ENCODE measurements around the gene HPCA. TPM values are rescaled to one million over a fixed set of nuclear protein-coding genes. Genes with fewer than 3 reads are reported as not detected.

Gene HPCA
- total and polyA plus RNA-seq, 2 of the 4 experiments (the other 2 are of a cell fraction) = 0.22 TPM; not detected in 1

GRCh38 chr1:32928715-32929114, 42.4 kb downstream of the HPCA start:
- Histone ChIP-seq H2AK9ac (replicated peaks; ENCODE audit: low read depth, low read length, poor library complexity) (no peak overlapping the region), H2AK5ac (ENCODE audit: low read depth, low read length) (no peak overlapping the region), H3K4me1 (ENCODE audit: control insufficient read depth, insufficient read depth, low read length) (no peaks in the 10 kb centered on the region), H2AFZ (replicated peaks; ENCODE audit: low read length, poor library complexity) (no peak overlapping the region), H3K9ac (ENCODE audit: low read depth, low read length) (no peak overlapping the region), H4K8ac (ENCODE audit: low read depth in 2 of 2, low read length in 2 of 2) (no peak overlapping the region), H4K5ac (ENCODE audit: low read depth, low read length) (no peak overlapping the region), H3K9me1 (ENCODE audit: insufficient read depth, low read length) (no peaks in the 10 kb centered on the region), H3K27me3 (ENCODE audit: control insufficient read depth, insufficient read depth, low read length) (peaks cover 2% of the 10 kb centered on the region), H3K4me3 (ENCODE audit: insufficient read depth, low read depth, low read length) (no peak overlapping the region), H3K27ac (ENCODE audit: insufficient read depth, low read length) (no peak overlapping the region), H3K56ac (ENCODE audit: extremely low read depth, insufficient read depth, low read length) (no peak overlapping the region), H2BK20ac (ENCODE audit: low read depth, low read length) (no peak overlapping the region), H3K14ac (replicated peaks; ENCODE audit: low read depth, low read length) (no peak overlapping the region), H3K23ac (ENCODE audit: low read depth, low read length) (no peak overlapping the region), H3K4me2 (ENCODE audit: low read depth, low read length) (no peak overlapping the region), H2BK5ac (ENCODE audit: low read depth, low read length, poor library complexity, severe bottlenecking) (no peak overlapping the region), H2BK120ac (ENCODE audit: low read depth, low read length) (no peak overlapping the region), H4K20me1 (ENCODE audit: insufficient read depth, low read length) (no peaks in the 10 kb centered on the region), H3K79me1 (ENCODE audit: low read depth in 1 of 2, low read length in 2 of 2) (no peaks in the 10 kb centered on the region), H2BK15ac (ENCODE audit: low read depth, low read length) (no peak overlapping the region), H3K9me3 (ENCODE audit: control insufficient read depth, insufficient read depth, low read length) (no peaks in the 10 kb centered on the region), H4K91ac (ENCODE audit: insufficient read depth, low read depth, low read length) (no peak overlapping the region), H3K4ac (ENCODE audit: low read depth, low read length) (no peak overlapping the region), H3K36me3 (ENCODE audit: control insufficient read depth, insufficient read depth, low read length) (no peaks in the 10 kb centered on the region), H3K18ac (ENCODE audit: low read depth, low read length) (no peak overlapping the region)
- BruUV-seq (replicated peaks) = no TSS peak
- ChIA-PET CTCF (interaction anchor here (1.0 kb wide), 1 partner anchor 78 kb away, joined by 3 read pairs; no protein-coding TSS in a partner anchor), POLR2A (ENCODE audit: unreplicated experiment) (no interaction called here)
- WGBS, 2 experiments (ENCODE audit: extremely low coverage in 2 of 2, insufficient read length in 1 of 2) = no CpG with 5 or more reads among the region's 8 CpGs
- dilution Hi-C loops (cut with HindIII; ENCODE audit: low sequenced_read_pairs, unreplicated experiment) (no loop called here), intact Hi-C loops (cut with micrococcal nuclease) (no loop called here), in situ Hi-C loops (cut with MboI; ENCODE audit: low sequenced_read_pairs) (no loop called here)
- DNase-seq (no peak), ATAC-seq (ENCODE audit: low read depth) (no peak)
- TF ChIP-seq NFE2L2 (IDR thresholded peaks at IDR 0.05; ENCODE audit: low read depth, low read length) = no peak
- TF ChIP-seq MAZ (IDR thresholded peaks at IDR 0.05; ENCODE audit: borderline replicate concordance, low read depth, low read length) = no peak
- TF ChIP-seq CEBPB (IDR thresholded peaks at IDR 0.05; ENCODE audit: low read depth, low read length) = no peak
- TF ChIP-seq USF2 (IDR thresholded peaks at IDR 0.05; ENCODE audit: low read depth, low read length) = no peak
- TF ChIP-seq RFX5 (IDR thresholded peaks at IDR 0.05; ENCODE audit: low read depth, low read length) = no peak
- TF ChIP-seq CHD1 (IDR thresholded peaks at IDR 0.05; ENCODE audit: low read depth, low read length) = no peak
- TF ChIP-seq FOS (IDR thresholded peaks at IDR 0.05; ENCODE audit: low read depth, low read length) = no peak
- TF ChIP-seq RAD21 (IDR thresholded peaks at IDR 0.05; ENCODE audit: low read length) = no peak
- TF ChIP-seq MAFK (IDR thresholded peaks at IDR 0.05; ENCODE audit: low read depth, low read length) = no peak
- no peak for TF ChIP-seq CTCF (conservative IDR thresholded peaks at IDR 0.05; ENCODE audit: low read depth, low read length)
- TF ChIP-seq BHLHE40 (IDR thresholded peaks at IDR 0.05; ENCODE audit: low read depth, low read length) = no peak
- no peak for TF ChIP-seq RCOR1 (IDR thresholded peaks at IDR 0.05; ENCODE audit: insufficient replicate concordance, low read length)
- no peak for TF ChIP-seq POLR2A (IDR thresholded peaks at IDR 0.05; ENCODE audit: low read depth, low read length)

All from IMR-90 (cell line).